ENCODE results near the gene CCHCR1. TPM values are rescaled to one million over a fixed set of nuclear protein-coding genes. Genes with fewer than 3 reads are reported as not detected.

CCHCR1 gene
- total and polyA plus RNA-seq, 2 of the 13 experiments (the other 11 are each of a cell fraction or from before 2014, with no cell fraction given), result 14.6 to 28.2 TPM

- TF ChIP-seq ZNF687 (CRISPR knock-in tag; IDR thresholded peaks at IDR 0.05) (peak; percentile 86), SIN3B (IDR thresholded peaks at IDR 0.05; ENCODE audit: low read length) (peak; percentile 88), POGZ (CRISPR knock-in tag; IDR thresholded peaks at IDR 0.05) (peak; percentile 57; the same call in 1 of the 2 replicates), ZBTB3 (CRISPR knock-in tag; IDR thresholded peaks at IDR 0.05; ENCODE audit: borderline replicate concordance, low read depth) (no peak), ZNF232 (CRISPR knock-in tag; IDR thresholded peaks at IDR 0.05; ENCODE audit: borderline replicate concordance) (no peak), ZNF383 (CRISPR knock-in tag; IDR thresholded peaks at IDR 0.05; ENCODE audit: borderline replicate concordance) (no peak), HOXA7 (CRISPR knock-in tag; IDR thresholded peaks at IDR 0.05) (0 out of 2 replicates have a peak, but pooled peaks have one; percentile 49), PCBP2 (optimal IDR thresholded peaks at IDR 0.05; ENCODE audit: low read depth, low read length, poor library complexity, severe bottlenecking) (peak; percentile 43), HNF1B (CRISPR knock-in tag; IDR thresholded peaks at IDR 0.05) (peak; percentile 94), NR3C1 (CRISPR knock-in tag; IDR thresholded peaks at IDR 0.05) (no peak), ZSCAN20 (CRISPR knock-in tag; IDR thresholded peaks at IDR 0.05; ENCODE audit: borderline replicate concordance) (no peak), ZNF33B (CRISPR knock-in tag; IDR thresholded peaks at IDR 0.05) (peak; percentile 50; the same call in 1 of the 2 replicates), PCBP1 (IDR thresholded peaks at IDR 0.05; ENCODE audit: borderline replicate concordance, low read depth, low read length) (0 out of 2 replicates have a peak, but pooled peaks have one; percentile 70), SETDB1 (CRISPR knock-in tag; IDR thresholded peaks at IDR 0.05; ENCODE audit: borderline replicate concordance) (no peak), RARG (CRISPR knock-in tag; IDR thresholded peaks at IDR 0.05; ENCODE audit: low read depth) (no peak), CBX2 (IDR thresholded peaks at IDR 0.05; ENCODE audit: low read depth, low read length) (no peak), CBX2 (CRISPR knock-in tag; IDR thresholded peaks at IDR 0.05; ENCODE audit: low read depth) (0 out of 2 replicates have a peak, but pooled peaks have one; percentile 49), ZNF720 (CRISPR knock-in tag; IDR thresholded peaks at IDR 0.05) (no peak), ZMAT3 (CRISPR knock-in tag; conservative IDR thresholded peaks at IDR 0.05) (no peak; the same call in 1 of the 2 replicates), ZNF564 (CRISPR knock-in tag; IDR thresholded peaks at IDR 0.05) (no peak), ATM (IDR thresholded peaks at IDR 0.05; ENCODE audit: borderline replicate concordance) (no peak), NR2F6 (IDR thresholded peaks at IDR 0.05) (no peak), NR2F6 (CRISPR knock-in tag; IDR thresholded peaks at IDR 0.05) (no peak)
Observed at GRCh38 chr6:31158140-31158862, 699 bp upstream of the CCHCR1 start, which contains the start of gene TCF19 (continued).

Data from HepG2 (cell line).